ENCODE results near the gene C14orf180.

GRCh38 chr14:104596451-104596918 is 16.9 kb downstream of the C14orf180 start:
- TF ChIP-seq CTCF (IDR thresholded peaks at IDR 0.05): no peak
- TF ChIP-seq POLR2A (IDR thresholded peaks at IDR 0.05): no peak

Data from adrenal gland (tissue), 5 donors.